Transverse colon (tissue), 4 donors: ENCODE measurements around the gene KLF5.

Experiments used
- CTCF ChIP-seq, 5 experiments: fragments of 200-600 bp in 3 of 5; fragments of 450-650 bp in 2 of 5; sonication (generic) in 3 of 5; IDR thresholded peaks; 1 replicate in 2 of 5; 2 replicates in 3 of 5; pipeline ENCODE4 v1.5.1; 2016 to 2017; ENCODE audit warnings: antibody characterized with exemption in 5 of 5, inconsistent platforms in 3 of 5, mild to moderate bottlenecking in 2 of 5, moderate library complexity in 1 of 5
- POLR2A ChIP-seq: fragments of 450-650 bp; IDR thresholded peaks from one replicate; pipeline ENCODE4 v1.6.1; 2016; ENCODE audit warnings: antibody characterized with exemption, mild to moderate bottlenecking, moderate library complexity
- POLR2AphosphoS5 ChIP-seq, 3 donors: sonication (generic); formaldehyde crosslinking; IDR thresholded peaks; one replicate each; pipeline ENCODE4 v1.6.1; 2016; ENCODE audit warnings: antibody characterized with exemption in 3 of 3

- no peak for TF ChIP-seq CTCF (IDR thresholded peaks at IDR 0.05)
- TF ChIP-seq POLR2A: no peak
- TF ChIP-seq POLR2AphosphoS5 (IDR thresholded peaks at IDR 0.05): peak in 1 of 3 donors; percentile 22
Observed at GRCh38 chr13:73069206-73069805, 10.5 kb downstream of the KLF5 start.
